Fibroblast of villous mesenchyme (primary cell): Measurements from ENCODE around the gene ADAT1. TPM values are rescaled to one million over a fixed set of nuclear protein-coding genes. Genes with fewer than 3 reads are reported as not detected.
A peak's percentile ranks its signal among the peaks of the same experiment; 100 is the strongest.

Experiments
- DNase-seq: peaks from one replicate; pipeline ENCODE4 v3.0.0-alpha.2; 2010; ENCODE audit warnings: low read depth
- H3K4me3 ChIP-seq: 2 replicates; pipeline ENCODE4 v1.5.1; 2011; ENCODE audit warnings: low read depth, mild to moderate bottlenecking, low read length
- total RNA-seq: library from RNA; depleted of rRNA; stranded (reverse); fragments of >200 nt; gene quantifications from 2 replicates; pipeline ENCODE4 v1.2.3, GENCODE V29; 2012
- TF ChIP-seq, protein P1 (sequence below): IDR thresholded peaks from 2 replicates; pipeline ENCODE4 v1.5.1; 2012; ENCODE audit warnings: low read depth, mild to moderate bottlenecking, low read length; ENCODE audit not compliant: insufficient read depth

The ADAT1 gene, protein sequence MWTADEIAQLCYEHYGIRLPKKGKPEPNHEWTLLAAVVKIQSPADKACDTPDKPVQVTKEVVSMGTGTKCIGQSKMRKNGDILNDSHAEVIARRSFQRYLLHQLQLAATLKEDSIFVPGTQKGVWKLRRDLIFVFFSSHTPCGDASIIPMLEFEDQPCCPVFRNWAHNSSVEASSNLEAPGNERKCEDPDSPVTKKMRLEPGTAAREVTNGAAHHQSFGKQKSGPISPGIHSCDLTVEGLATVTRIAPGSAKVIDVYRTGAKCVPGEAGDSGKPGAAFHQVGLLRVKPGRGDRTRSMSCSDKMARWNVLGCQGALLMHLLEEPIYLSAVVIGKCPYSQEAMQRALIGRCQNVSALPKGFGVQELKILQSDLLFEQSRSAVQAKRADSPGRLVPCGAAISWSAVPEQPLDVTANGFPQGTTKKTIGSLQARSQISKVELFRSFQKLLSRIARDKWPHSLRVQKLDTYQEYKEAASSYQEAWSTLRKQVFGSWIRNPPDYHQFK
- 69.9 and 83.8 TPM in 2 replicates for total RNA-seq

DNA sequence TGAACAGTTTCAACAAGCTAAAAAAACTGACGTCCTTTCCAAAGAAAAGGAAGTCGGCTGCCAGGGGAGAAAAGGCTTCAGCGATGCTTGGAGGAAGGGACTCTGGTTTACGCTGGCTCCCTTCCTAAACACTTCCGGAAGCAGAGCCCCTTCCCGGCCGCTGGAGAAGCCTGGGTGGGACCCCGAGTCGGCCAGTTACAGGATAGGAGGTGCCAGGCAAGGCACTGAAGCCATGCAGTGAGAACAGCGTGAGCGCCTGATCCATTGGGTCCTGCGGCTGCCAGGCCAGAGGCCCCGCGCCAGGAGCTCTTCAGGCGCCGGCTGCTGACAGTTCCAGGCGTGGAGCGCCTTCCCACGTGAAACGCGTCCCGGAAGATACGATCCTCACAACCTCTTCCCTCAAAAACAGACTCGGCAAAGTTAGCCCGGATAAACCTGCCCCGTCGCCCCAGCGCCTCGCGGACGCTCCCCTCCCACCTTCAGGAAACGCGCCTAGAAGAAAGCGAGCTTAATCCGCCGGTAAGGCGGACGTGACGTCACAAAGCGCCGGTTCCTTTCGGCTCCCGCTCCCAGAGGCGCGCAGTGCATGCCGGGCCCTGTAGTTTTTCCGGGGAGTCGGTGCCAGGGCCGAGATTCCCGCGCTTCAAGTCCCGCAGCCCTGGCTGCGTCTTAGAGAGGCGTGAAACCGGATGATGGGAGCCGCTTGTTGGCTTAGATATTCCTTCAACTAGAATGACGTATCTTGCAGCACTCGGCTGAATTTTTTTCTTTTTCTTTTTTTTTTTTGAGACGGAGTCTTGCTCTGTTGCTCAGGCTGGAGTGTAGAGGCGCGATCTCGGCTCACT, at the start of gene ADAT1:
TSS of gene ADAT1 (minus strand) at position 521 of the 845 bp plus-strand sequence. CDS start 2,482 bp downstream, outside the sequence.
- peak within 1 kb of the TSS; percentile 67 for H3K4me3 ChIP-seq
- TF ChIP-seq, protein P1, sequence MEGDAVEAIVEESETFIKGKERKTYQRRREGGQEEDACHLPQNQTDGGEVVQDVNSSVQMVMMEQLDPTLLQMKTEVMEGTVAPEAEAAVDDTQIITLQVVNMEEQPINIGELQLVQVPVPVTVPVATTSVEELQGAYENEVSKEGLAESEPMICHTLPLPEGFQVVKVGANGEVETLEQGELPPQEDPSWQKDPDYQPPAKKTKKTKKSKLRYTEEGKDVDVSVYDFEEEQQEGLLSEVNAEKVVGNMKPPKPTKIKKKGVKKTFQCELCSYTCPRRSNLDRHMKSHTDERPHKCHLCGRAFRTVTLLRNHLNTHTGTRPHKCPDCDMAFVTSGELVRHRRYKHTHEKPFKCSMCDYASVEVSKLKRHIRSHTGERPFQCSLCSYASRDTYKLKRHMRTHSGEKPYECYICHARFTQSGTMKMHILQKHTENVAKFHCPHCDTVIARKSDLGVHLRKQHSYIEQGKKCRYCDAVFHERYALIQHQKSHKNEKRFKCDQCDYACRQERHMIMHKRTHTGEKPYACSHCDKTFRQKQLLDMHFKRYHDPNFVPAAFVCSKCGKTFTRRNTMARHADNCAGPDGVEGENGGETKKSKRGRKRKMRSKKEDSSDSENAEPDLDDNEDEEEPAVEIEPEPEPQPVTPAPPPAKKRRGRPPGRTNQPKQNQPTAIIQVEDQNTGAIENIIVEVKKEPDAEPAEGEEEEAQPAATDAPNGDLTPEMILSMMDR = no peak
- DNase-seq = peak; percentile 99

DNA sequence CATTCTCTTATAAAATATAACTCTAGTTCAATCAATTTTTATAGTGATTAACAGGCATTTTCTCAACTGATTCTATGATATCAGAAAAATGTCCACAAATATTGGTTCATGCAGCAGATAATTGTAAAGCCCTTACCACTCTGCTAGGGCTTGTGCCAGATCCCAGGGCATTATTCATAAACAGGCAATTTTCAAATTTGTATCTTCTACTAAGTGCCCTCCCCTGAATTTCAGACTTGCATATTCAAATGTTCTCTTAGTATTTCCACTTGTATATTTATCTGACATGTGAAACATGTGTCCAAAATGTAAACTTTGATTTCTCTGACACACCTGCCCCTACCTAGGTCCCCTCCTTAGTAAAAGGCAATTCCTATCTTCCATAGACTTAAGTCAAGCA, 44.4 kb upstream of the ADAT1 start:
- TF ChIP-seq, protein P1 = no peak
- no peak overlapping the region for H3K4me3 ChIP-seq
- DNase-seq = no peak

DNA sequence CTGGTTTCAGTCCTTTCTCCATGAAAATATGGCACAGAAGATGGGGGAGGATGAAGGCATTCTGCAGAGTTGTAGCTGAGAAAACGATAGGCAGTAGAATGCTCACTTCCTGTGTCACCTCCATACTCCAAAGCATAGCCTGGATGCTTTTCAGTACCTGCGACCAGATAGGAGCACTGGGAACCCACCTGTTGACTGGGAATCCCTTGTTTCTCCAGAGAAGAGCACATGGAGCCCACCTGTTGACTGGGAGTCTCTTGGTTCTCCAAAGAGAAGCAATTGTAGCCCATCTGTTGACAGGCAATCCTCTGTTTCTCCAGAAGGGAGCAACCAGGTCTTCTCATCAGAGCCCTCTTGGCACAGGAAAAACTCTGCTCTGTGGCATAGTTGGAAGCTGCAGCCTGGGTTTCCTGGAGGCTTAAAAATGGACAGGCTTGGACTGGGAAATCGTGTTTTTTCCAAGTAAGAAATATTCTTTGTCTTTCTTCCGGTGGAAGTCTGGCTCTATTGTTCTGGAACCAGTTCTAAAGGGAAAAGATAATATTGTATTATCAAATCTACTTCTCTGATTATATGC, 37.7 kb upstream of the ADAT1 start:
- DNase-seq = no peak
- no peak overlapping the region for H3K4me3 ChIP-seq
- TF ChIP-seq, protein P1 = no peak

DNA sequence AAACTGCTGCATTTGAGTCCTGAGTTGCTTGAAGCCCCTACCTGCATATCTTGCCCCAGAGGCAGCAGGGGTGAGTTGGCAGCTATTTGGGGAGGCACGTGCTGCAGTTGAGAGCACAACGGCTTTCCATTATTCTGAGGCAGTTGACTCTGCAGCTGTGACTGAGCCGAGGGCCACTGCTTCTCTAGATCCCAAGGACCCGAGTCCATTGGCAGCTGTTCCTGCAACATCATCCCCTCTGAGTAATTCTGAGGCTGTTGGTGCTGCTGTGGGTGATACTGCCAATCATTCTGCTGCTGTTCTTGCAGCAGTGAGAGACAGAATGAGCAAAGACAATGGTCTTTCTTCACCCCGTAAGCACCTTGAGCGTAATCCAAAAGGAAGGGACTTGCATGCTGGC, 37.2 kb upstream of the ADAT1 start:
- no peak overlapping the region for H3K4me3 ChIP-seq
- TF ChIP-seq, protein P1 = no peak

DNA sequence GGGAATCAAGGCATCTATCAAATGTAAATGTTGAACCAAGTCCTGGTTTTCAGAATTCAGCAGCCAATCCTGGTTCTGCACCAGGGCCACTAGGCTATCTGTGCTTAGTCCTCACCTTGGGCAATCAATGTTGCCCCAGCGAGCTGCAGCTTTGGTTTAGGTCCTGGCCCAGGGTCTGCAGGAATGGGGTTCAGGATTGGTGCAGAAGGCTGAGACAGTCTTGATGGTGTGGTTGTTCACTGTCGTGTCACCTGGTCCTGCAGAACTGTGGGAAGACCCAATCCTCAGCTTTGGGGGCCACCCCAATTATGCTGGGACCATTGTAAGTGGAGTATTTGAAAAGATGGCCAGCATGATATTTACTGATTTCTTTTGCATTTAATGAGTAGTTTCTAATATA, 35.1 kb upstream of the ADAT1 start:
- H3K4me3 ChIP-seq = no peak overlapping the region
- DNase-seq = no peak
- TF ChIP-seq, protein P1 = no peak

More for the DNA sequence above, 37.2 kb upstream of the ADAT1 start:
- no peak for DNase-seq

DNA sequence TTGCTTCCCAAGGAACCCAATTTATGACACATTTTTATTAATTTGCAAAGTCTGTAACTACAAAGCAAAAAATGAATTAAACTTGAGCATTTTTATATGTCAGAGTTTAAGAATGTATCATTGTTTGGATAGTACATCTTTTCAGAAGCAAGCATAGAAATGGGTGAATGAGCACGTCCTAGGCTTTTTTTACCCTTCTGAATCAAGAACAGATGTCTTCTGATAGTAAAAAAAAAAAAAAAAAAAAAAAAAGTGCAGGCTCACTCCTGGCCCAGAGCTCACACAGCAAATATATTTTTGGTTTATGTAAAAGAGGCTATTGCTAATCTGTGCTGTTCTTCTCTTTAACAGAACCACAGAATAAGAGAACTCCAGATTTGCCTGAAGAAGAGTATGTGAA, 30.8 kb upstream of the ADAT1 start:
- TF ChIP-seq, protein P1 = no peak
- no peak for DNase-seq
- H3K4me3 ChIP-seq = no peak overlapping the region
